ENCODE data around the gene CELF2.

GRCh38 chr10:11177926-11178471 is 160.3 kb downstream of the CELF2 start:
- TF ChIP-seq POLR2A (IDR thresholded peaks at IDR 0.05) = no peak
- TF ChIP-seq CTCF (IDR thresholded peaks at IDR 0.05) = no peak
- no peak for TF ChIP-seq POLR2AphosphoS5 (IDR thresholded peaks at IDR 0.05)

Data from suprapubic skin (tissue), 4 donors.